HG03135 (cell line): ENCODE results near the gene CFAP251.
"Not testable (repeated sequence)": the region's sequence is repeated elsewhere in the genome, so short reads cannot be mapped to it uniquely, and the experiment has no call there.

ENCODE experiments used
- ATAC-seq: cut with Tn5 transposase; IDR thresholded peaks from one replicate; pipeline ENCODE4 v1.9.1; 2021; ENCODE audit warnings: mild to moderate bottlenecking, moderate library complexity; ENCODE audit not compliant: unreplicated experiment

Gene CFAP251

DNA sequence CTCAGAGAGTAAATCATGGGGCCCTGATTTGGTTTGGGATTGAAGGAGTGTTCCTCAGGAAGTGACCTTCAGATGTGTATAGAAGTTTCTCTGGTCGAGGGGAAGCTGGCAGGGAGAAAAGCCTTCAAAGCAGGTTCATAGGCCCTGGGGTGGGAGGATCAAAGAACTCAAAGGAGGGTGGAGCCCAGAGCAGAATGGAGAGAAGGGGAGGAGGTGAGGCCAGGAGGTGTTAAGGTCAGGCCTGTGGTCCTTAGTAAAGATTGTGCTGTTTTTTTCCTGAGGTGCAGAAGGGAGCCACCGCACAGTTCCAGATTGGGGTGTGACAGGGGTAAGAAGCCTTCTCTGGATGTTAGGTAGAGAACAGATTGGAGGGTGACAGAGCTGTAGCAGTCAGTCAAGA lies 9.7 kb upstream of the CFAP251 start:
- no peak for ATAC-seq

DNA sequence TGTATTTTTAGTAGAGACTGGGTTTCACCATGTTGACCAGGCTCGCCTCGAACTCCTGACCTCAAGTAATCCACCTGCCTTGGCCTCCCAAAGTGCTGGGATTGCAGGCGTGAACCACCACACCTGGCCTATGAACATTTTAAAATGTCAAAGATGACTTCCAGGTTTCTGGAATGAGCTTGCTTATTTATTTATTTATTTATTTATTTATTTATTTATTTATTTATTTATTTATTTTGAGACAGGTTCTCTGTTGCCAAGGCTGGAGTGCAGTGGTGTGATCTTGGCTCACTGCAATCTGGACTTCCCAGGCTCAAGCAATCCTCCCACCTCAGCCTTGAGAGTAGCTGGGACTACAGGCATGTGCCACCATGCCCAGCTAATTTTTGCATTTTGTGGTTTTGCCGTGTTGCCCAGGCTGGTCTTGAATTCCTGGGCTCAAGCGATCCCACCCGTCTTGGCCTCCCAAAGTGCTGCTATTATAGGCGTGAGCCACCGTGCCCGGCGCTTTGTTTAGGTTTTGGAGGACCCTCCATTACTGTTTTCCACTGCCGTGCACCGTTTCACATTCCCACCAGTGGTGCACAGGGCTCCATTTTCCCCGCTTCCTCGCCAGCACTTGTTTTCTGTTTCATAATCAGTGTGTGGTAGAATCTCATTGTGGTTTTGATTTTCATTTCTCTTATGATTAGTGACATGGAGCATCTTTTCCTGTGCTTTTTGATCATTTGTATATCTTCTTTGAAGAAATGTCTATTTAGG lies 6.4 kb upstream of the CFAP251 start:
- no peak for ATAC-seq

- no peak for ATAC-seq
These were observed 2.5 kb upstream of the CFAP251 start for GRCh38 chr12:121915841-121916321.

DNA sequence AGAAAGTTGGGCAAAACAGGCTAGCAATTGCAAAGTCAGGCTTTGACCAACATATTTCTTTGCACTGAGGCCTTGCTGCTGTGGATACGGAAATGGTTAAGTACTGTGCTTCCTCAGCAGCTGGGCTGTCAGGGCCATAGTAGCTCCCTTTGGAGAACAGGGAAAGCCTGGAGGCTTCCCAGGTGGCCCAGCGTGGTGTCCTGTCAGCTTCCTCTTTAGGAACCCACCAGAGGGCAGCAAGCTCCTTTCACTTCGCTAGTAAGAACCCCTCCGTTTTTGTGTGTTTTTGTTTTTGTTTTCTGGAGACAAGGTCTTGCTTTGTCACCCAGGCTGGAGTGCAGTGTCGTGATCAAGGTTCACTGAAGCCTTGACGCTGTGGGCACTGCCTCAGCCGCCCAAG lies 1.7 kb upstream of the CFAP251 start:
- no peak for ATAC-seq

GRCh38 chr12:121918679-121919038 lies 267 bp downstream of the CFAP251 start:
- peak; percentile 34 for ATAC-seq

DNA sequence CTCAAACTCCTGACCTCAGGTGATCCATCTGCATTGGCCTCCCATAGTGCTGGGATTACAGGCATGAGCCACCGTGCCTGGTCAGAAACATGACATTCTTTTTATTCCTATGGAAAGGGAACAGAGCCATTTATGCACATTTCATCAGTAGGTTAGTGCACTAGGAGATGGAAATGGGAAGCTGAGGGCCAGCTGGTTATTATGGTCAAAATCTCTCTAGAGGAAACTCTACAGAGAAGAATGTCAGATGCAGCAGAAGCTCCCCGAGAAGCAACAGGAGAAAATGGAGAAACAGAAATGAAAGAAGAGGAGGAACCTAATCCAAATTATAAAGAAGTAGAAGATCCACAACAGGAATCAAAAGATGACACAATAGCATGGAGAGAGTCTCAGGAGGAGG lies 2.7 kb downstream of the CFAP251 start:
- no peak for ATAC-seq

GRCh38 chr12:121925358-121925695 lies 6.9 kb downstream of the CFAP251 start:
- no peak for ATAC-seq

GRCh38 chr12:121926874-121927706 lies 8.7 kb downstream of the CFAP251 start:
- no peak for ATAC-seq

DNA sequence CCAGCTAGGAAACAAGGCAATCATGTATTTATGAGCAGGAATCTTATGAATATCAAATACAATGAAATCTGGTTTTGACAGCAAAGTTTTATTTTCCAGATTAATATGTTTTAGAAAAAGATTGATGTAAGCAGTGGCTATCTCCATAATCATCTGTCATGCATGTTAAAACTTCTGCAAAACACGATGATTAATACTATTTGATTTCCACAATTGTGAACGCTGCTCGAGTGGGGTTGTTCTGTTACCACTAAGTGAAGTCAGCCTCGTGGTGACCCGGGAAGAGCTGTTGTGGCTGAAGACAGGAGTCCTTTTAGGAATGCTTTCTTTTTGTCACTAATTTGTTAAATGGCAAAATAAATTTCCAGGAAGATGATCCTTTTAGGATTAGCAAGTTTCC lies 9.4 kb downstream of the CFAP251 start:
- ATAC-seq = no peak

DNA sequence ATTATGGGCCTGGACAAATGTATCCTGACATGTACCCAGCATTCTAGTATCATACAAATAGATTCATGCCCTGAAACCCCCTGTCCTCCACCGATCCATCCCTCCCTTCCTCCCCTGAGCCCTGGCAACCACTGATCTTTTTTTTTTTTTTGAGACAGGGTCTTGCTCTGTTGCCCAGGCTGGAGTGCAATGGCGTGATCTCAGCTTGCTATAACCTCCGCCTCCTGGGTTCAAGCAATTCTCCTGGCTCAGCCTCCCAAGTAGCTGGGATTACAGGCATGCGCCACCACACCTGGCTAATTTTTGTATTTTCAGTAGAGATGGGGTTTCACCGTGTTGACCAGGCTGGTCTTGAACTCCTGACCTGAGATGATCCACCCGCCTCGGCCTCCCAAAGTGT lies 11.2 kb downstream of the CFAP251 start:
- ATAC-seq = not testable (repeated sequence)

DNA sequence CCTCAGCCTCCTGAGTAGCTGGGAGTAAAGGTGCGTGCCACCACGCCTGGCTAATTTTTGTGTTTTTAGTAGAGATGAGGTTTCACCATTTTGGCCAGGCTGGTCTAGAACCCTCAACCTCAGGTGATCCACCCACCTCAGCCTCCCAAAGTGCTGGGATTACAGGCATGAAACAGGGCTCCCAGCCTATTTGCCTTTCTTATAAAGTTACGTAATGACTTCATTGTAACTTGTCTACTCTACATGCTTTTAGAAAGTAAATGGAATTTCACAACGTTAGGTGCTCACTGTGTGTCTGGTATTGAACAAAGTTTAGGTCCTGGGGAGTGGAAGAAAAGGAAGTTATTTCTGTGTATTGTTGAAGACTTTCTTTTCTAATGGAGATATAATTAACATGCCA lies 12.5 kb downstream of the CFAP251 start:
- no peak for ATAC-seq

GRCh38 chr12:121932176-121932536 lies 13.8 kb downstream of the CFAP251 start:
- ATAC-seq = no peak

- ATAC-seq = no peak
These were observed 14.6 kb downstream of the CFAP251 start for GRCh38 chr12:121932914-121933521.

DNA sequence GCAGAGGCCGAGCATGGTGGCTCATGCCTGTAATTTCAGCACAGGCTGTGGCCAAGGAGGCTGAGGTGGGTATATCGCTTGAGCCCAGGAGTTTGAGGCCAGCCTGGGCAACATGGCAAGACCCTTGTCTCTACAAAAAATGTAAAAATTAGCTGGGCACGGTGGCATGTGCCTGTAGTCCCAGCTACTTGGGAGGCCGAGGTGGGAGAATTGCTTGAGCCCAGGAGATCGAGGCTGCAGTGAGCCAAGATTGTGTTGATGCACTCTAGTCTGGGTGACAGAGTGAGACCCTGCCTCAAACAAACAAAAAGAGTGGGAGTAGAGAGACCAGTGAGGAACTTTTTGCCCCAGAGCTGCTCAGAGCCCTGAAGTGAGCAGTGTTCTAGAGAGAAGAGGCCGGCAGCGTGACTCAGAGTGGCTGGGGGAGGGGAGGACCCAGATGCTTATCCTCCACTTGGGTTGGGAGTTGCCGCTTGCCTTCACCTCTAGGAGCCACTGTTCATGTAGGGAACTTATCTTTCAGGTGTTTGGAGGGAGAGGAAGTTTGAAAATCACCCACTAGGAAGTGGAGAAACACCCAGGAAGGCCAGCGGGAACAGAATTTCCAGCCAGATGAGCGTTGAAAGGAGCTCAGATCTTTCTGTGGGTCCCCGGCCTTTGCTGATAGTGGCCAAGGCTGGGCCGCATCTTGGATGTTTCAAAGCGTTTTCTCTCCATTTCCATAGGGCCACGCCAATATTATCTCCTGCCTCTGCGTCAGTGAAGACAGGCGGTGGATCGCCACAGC lies 15.3 kb downstream of the CFAP251 start:
- no peak for ATAC-seq

DNA sequence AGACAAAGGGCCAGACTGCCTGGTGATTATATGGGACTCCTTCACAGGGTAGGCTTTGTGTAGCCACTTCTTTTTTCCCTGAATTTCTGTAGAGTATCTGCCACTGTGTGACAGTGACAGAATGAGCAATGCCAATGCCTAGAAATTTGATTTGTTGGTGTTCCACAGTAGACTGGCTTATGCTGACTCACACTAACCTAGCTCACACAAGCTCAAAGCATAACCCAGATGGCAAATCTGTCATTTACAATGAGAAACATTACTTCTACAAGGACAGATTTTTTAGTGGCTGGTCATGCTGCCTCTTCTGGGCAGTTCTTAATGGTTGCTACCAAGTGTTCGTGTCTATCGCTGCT lies 15.9 kb downstream of the CFAP251 start:
- ATAC-seq = no peak

DNA sequence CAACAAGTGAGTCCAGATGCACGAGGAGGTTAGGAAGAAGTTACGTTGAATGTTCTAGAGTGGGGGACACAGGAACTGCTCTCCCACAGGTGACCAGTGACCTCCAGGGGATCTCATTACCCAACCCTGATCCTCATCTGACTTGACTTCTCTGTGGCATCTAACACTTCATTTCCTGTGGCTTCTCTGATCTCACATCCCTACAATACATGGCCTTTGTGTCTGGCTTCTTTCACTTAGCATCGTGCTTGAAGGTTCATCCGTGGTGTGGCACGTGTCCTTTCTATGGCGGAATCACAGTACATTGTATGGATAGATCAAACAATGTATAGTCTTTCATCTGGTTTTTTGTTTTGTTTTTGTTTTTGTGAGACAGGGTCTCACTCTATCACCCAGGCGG lies 19.3 kb downstream of the CFAP251 start:
- no peak for ATAC-seq

- ATAC-seq = no peak
These were observed 20.8 kb downstream of the CFAP251 start for GRCh38 chr12:121939186-121939585.

GRCh38 chr12:121939992-121940766 lies 21.8 kb downstream of the CFAP251 start:
- no peak for ATAC-seq

- ATAC-seq = no peak
These were observed 23.8 kb downstream of the CFAP251 start for GRCh38 chr12:121942145-121942718.

DNA sequence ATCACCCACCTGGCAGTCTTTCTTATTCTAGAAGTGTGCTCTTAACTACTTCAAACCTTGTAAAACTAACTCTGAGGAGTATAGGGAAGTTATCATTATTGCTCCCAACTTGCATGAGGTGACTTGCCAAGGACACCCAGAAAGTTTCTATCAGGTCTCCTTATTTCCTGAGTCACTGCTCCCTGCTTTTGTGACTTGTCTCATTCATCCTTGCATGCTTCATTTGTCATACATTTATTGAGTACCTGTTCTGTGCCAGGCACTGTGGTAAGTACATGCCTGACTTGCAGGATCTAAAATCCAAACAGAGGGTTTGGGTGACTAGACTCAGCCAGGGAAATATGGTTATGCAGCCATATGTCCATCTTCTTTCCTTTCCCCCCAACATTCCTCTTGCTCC lies 25.5 kb downstream of the CFAP251 start:
- no peak for ATAC-seq
